ENCODE measurements around the gene SART1. TPM values are rescaled to one million over a fixed set of nuclear protein-coding genes. Genes with fewer than 3 reads are reported as not detected.

The SART1 gene
- polyA plus RNA-seq, 1 donor (not counting 4 experiments of a cell fraction or from before 2014, with no cell fraction given) = 14.7 TPM

DNA sequence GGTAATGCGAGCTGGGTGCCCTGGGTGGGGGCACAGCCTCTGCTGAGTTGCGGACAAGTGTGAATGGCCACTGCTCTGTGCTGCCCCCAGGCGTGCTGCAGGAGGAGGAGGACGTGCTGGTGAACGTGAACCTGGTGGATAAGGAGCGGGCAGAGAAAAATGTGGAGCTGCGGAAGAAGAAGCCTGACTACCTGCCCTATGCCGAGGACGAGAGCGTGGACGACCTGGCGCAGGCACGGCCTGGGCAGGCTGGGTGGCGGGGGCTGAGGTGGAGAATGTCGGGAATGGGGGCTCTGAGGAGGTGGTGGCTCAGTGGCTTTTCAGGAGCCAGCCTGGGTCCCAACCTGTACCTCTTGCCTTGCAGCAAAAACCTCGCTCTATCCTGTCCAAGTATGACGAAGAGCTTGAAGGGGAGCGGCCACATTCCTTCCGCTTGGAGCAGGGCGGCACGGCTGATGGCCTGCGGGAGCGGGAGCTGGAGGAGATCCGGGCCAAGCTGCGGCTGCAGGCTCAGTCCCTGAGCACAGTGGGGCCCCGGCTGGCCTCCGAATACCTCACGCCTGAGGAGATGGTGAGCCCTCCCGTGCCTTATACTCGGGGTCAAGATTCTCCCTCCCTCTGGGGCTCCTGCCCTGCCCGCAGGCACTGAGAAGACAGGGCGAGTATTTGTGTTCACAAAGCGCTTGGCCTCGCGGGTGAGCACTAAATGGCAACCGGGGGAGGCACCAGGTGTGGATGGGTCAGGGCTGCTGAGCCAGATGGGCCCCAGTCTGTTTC is 4.6 kb downstream of the SART1 start:
- Histone ChIP-seq H3K4me2 (ENCODE audit: control insufficient read depth, extremely low read depth, insufficient read depth, low read depth, low read length) (no peak overlapping the region), H2AFZ (ENCODE audit: control insufficient read depth, low read length) (no peak overlapping the region), H3K79me2 (ENCODE audit: control insufficient read depth, insufficient read depth, low read length) (peaks cover 31% of the 10 kb centered on the region), H4K20me1 (ENCODE audit: control insufficient read depth, extremely low read depth, insufficient read depth, low read length) (no peaks in the 10 kb centered on the region), H3K4me1 (ENCODE audit: control insufficient read depth, extremely low read depth, insufficient read depth, low read length) (peaks cover 8% of the 10 kb centered on the region), H3K27ac (ENCODE audit: control insufficient read depth, insufficient read depth, low read length) (no peak overlapping the region), H3K36me3 (ENCODE audit: control insufficient read depth in 2 of 2, extremely low read depth in 1 of 2, insufficient read depth in 2 of 2, low read length in 2 of 2) (peaks cover 22 to 34% of the 10 kb centered on the region in 2 experiments), H3K27me3 (ENCODE audit: control insufficient read depth, extremely low read depth, insufficient read depth, low read length) (no peaks in the 10 kb centered on the region), H3K9me3 (ENCODE audit: control insufficient read depth, low read depth, low read length) (no peaks in the 10 kb centered on the region), H3K4me3 (ENCODE audit: control insufficient read depth in 2 of 3, extremely low read depth in 1 of 3, insufficient read depth in 2 of 3, low read depth in 1 of 3, low read length in 3 of 3) (no peak overlapping the region), H3K9me1 (ENCODE audit: control insufficient read depth, extremely low read depth, insufficient read depth, low read length) (no peaks in the 10 kb centered on the region), H3K9ac (ENCODE audit: control insufficient read depth, extremely low read depth, insufficient read depth, low read length) (no peak overlapping the region)
- no peak for FAIRE-seq
- dilution Hi-C loops (cut with MboI; ENCODE audit: extremely low pct_ligation_motif_present, low sequenced_read_pairs) = no loop called here
- TF ChIP-seq, protein P1, sequence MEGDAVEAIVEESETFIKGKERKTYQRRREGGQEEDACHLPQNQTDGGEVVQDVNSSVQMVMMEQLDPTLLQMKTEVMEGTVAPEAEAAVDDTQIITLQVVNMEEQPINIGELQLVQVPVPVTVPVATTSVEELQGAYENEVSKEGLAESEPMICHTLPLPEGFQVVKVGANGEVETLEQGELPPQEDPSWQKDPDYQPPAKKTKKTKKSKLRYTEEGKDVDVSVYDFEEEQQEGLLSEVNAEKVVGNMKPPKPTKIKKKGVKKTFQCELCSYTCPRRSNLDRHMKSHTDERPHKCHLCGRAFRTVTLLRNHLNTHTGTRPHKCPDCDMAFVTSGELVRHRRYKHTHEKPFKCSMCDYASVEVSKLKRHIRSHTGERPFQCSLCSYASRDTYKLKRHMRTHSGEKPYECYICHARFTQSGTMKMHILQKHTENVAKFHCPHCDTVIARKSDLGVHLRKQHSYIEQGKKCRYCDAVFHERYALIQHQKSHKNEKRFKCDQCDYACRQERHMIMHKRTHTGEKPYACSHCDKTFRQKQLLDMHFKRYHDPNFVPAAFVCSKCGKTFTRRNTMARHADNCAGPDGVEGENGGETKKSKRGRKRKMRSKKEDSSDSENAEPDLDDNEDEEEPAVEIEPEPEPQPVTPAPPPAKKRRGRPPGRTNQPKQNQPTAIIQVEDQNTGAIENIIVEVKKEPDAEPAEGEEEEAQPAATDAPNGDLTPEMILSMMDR (optimal IDR thresholded peaks at IDR 0.05 in 1 of 3, IDR thresholded peaks at IDR 0.05 in 1 of 3, conservative IDR thresholded peaks at IDR 0.05 in 1 of 3; ENCODE audit: extremely low read depth in 1 of 3, insufficient read depth in 2 of 3, low read length in 3 of 3) = peak in 1 of 3 experiments; percentile 6
- no peak for TF ChIP-seq EZH2 (IDR thresholded peaks at IDR 0.05; ENCODE audit: low read length)
- no peak for DNase-seq (ENCODE audit: low read depth, low spot score)

DNA sequence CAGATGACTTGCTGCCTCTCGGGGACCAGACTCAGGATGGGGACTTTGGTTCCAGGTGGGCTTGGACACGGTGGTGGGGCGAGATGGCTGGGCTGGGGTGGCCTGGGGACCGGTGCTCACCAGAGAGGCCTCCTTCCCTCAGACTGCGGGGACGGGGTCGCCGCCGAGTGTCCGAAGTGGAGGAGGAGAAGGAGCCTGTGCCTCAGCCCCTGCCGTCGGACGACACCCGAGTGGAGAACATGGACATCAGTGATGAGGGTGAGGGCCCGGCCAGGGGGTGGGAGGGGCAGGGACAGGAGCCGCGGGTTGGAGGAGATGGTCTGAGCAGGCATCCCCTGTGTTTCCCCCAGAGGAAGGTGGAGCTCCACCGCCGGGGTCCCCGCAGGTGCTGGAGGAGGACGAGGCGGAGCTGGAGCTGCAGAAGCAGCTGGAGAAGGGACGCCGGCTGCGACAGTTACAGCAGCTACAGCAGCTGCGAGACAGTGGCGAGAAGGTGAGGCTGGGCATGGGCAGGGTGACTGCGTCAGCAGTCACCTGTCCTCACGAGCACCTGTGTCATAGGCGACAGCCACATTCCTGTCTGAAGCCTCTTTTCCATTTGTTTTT is 5.9 kb downstream of the SART1 start:
- FAIRE-seq (no peak), DNase-seq (ENCODE audit: low read depth, low spot score) (no peak)
- Histone ChIP-seq H3K4me1 (ENCODE audit: control insufficient read depth, extremely low read depth, insufficient read depth, low read length) (peaks cover 8% of the 10 kb centered on the region), H4K20me1 (ENCODE audit: control insufficient read depth, extremely low read depth, insufficient read depth, low read length) (no peaks in the 10 kb centered on the region), H3K9me1 (ENCODE audit: control insufficient read depth, extremely low read depth, insufficient read depth, low read length) (no peaks in the 10 kb centered on the region), H3K9me3 (ENCODE audit: control insufficient read depth, low read depth, low read length) (no peaks in the 10 kb centered on the region), H3K27me3 (ENCODE audit: control insufficient read depth, extremely low read depth, insufficient read depth, low read length) (no peaks in the 10 kb centered on the region), H3K4me2 (ENCODE audit: control insufficient read depth, extremely low read depth, insufficient read depth, low read depth, low read length) (no peak overlapping the region), H3K36me3 (ENCODE audit: control insufficient read depth in 2 of 2, extremely low read depth in 1 of 2, insufficient read depth in 2 of 2, low read length in 2 of 2) (peaks cover 24 to 34% of the 10 kb centered on the region in 2 experiments), H3K4me3 (ENCODE audit: control insufficient read depth in 2 of 3, extremely low read depth in 1 of 3, insufficient read depth in 2 of 3, low read depth in 1 of 3, low read length in 3 of 3) (no peak overlapping the region), H3K79me2 (ENCODE audit: control insufficient read depth, insufficient read depth, low read length) (peaks cover 22% of the 10 kb centered on the region), H3K9ac (ENCODE audit: control insufficient read depth, extremely low read depth, insufficient read depth, low read length) (no peak overlapping the region), H2AFZ (ENCODE audit: control insufficient read depth, low read length) (no peak overlapping the region), H3K27ac (ENCODE audit: control insufficient read depth, insufficient read depth, low read length) (no peak overlapping the region)
- dilution Hi-C loops (cut with MboI; ENCODE audit: extremely low pct_ligation_motif_present, low sequenced_read_pairs) = no loop called here
- no peak for TF ChIP-seq EZH2 (IDR thresholded peaks at IDR 0.05; ENCODE audit: low read length)
- TF ChIP-seq, protein P1 (optimal IDR thresholded peaks at IDR 0.05 in 1 of 3, IDR thresholded peaks at IDR 0.05 in 1 of 3, conservative IDR thresholded peaks at IDR 0.05 in 1 of 3; ENCODE audit: extremely low read depth in 1 of 3, insufficient read depth in 2 of 3, low read length in 3 of 3) = no peak
